Activated T-cell treated with anti-CD3 and anti-CD28 coated beads for 24 hours (primary cell): ENCODE measurements around the gene EVI2A.
"Not testable (repeated sequence)": the region's sequence is repeated elsewhere in the genome, so short reads cannot be mapped to it uniquely, and the experiment has no call there.

ENCODE experiments used
- DNase-seq: peaks from one replicate; pipeline ENCODE4 v3.0.0-alpha.2; 2020; ENCODE audit warnings: low read depth

Gene EVI2A

GRCh38 chr17:31312223-31312622 lies 9.2 kb downstream of the EVI2A start:
- not testable (repeated sequence) for DNase-seq

GRCh38 chr17:31311526-31311925 lies 9.9 kb downstream of the EVI2A start:
- no peak for DNase-seq

DNA sequence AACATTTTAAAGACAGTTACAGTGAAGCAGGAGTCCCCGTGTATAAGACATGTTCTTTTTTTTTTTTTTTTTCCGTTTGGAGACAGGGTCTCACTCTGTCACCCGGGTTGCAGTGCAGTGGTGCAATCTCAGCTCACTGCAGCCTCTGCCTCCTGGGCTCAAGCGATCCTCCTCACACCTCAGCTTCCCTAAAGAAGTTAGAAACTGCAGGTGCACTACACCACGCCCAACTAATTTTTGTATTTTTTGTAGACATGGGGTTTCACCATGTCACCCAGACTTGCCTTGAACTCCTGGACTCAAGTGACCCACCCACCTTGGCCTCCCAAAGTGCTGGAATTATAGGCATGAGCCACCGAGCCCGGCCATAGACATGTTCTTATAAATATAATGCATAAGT lies 10.5 kb downstream of the EVI2A start:
- DNase-seq: no peak

- no peak for DNase-seq
Measured at GRCh38 chr17:31310260-31310659, 11.2 kb downstream of the EVI2A start.

DNA sequence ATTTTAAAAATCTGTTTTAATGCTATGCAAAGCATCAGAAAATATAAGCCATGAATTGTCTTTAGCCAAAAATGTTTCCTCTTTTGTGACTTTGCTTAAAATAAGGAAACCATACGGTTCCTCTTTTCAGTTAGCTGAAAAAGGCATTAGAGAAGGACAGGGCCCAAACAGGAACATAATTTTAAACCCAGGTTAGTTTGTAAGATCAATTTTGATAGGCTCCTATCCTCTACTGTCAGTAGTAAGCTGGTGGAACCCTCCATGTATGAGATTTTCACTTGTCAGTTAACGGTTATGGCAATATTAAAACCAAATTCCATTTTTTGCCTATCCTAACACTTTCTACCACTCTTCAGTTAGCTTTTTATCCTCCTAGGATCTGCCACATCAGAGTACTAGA lies 11.9 kb downstream of the EVI2A start:
- no peak for DNase-seq

- DNase-seq: no peak
Measured at GRCh38 chr17:31308372-31309334, 12.8 kb downstream of the EVI2A start.

GRCh38 chr17:31307640-31308039 lies 13.8 kb downstream of the EVI2A start:
- no peak for DNase-seq

GRCh38 chr17:31299624-31300023 lies 21.8 kb downstream of the EVI2A start:
- DNase-seq: no peak

DNA sequence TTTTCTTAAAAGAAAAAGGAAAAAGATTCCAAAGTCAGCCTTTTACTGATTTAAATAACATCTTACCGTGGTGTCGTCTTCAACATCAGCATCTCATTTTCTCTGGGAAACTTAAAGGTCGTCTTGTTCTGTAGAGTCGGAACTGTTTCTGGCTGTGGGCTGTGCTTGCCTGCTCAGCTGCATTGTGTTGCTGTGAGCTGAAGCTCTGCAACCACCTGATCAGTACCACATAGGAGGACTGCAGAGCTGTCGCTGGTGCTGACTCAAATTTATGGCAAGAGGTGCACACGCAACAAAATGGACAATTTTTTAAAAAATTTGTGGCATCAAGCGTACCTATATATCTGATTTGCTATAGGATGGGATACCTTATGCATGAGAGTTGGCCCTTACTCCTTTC lies 24.3 kb downstream of the EVI2A start, which contains the start of gene OMG:
OMG (minus strand) TSS at position 150 of the 400 bp plus-strand sequence. CDS start 908 bp downstream, outside the sequence.
- no peak for DNase-seq

GRCh38 chr17:31296142-31296541 lies 25.3 kb downstream of the EVI2A start:
- DNase-seq: no peak

GRCh38 chr17:31295489-31295871 lies 25.9 kb downstream of the EVI2A start:
- DNase-seq: no peak

- DNase-seq: no peak
Measured at GRCh38 chr17:31294820-31295488, 26.5 kb downstream of the EVI2A start.

GRCh38 chr17:31294231-31294630 lies 27.2 kb downstream of the EVI2A start:
- no peak for DNase-seq

DNA sequence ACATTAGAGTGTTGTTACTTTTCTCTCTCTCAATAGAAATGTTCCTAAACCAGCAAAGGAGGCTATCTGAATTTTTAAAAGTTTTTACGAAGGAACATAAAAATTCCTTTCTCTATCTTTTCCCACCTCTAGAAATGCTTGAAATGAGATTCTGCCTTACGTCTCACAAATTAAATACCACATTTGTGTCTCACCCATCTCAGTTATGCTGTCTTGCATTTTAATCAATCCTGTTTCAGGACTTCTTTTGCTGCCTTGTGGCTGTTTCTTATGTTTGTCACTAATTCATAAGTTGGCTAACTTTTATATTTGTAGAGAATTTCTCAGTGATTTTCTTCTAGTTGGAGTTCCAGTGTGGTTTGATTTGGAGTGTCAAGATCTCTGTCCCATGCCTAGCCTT lies 27.8 kb downstream of the EVI2A start:
- DNase-seq: no peak

GRCh38 chr17:31291820-31292219 lies 29.6 kb downstream of the EVI2A start:
- DNase-seq: no peak

- DNase-seq: no peak
Measured at GRCh38 chr17:31289790-31290189, 31.6 kb downstream of the EVI2A start.

GRCh38 chr17:31287932-31288331 lies 33.5 kb downstream of the EVI2A start:
- DNase-seq: not testable (repeated sequence)

GRCh38 chr17:31286587-31286986 lies 34.8 kb downstream of the EVI2A start:
- no peak for DNase-seq

- DNase-seq: no peak
Measured at GRCh38 chr17:31283841-31284240, 37.6 kb downstream of the EVI2A start.

DNA sequence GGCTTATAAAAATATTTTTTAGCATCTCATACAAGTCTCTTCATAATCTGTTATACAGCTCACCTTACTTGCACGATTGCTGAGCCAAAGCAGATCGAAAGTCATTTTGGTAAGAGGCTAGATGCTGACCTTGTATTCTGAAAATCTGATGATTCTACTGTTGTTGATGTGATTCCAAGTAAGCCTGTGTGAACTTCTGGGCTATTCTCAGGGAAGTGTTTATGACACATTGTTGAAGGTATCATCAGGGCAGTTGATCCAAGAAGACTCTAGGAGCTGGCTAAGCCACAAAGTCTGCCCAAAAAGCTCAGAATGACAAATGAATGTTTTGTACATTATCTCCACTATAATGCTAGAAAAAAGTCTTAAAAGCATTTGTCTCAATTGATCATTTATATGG lies 40.4 kb downstream of the EVI2A start:
- no peak for DNase-seq

GRCh38 chr17:31279401-31279800 lies 42.0 kb downstream of the EVI2A start:
- DNase-seq: no peak

DNA sequence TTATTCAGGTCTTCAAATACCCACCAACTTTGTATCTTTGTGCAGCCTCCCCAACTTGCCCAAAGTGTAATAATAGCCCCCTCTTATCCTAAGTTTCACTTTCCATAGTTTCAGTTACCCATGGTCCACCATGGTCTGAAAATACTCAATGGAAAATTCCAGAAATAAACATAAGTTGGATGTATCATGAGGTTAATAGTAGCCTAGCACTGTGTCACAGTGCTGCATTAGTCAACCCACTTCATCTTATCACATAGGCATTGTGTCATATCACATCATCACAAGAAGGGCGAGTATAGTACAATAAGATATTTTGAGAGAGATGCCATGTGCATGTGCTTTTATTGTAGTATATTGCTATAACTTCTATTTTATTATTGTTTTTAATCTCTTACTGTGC lies 46.3 kb downstream of the EVI2A start:
- no peak for DNase-seq

DNA sequence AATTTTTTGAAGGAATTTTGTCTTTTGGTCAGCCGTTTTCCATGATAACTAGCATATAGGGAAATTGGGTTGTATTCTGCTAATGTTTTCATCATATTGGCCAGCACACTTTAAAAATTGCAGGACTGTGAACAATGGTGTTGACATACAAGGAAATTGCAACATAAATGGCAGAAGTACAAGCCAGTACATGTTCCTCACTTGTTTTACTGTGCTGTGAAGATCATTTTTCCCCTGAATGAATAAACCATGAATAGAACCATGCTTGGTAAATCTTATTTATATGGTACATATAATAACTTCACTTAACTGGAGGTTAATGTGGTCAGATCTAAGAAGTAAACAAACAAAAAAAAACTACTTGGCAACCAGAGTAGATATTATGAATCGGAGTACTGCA lies 47.2 kb downstream of the EVI2A start:
- DNase-seq: no peak
